LNCAP (cell line): Measurements from ENCODE around the gene ZSCAN22.

Source experiments
- CTCF ChIP-seq: fragments of 450-650 bp; IDR thresholded peaks from 2 replicates; pipeline ENCODE4 v1.5.1; 2017; ENCODE audit warnings: mild to moderate bottlenecking

Gene ZSCAN22

GRCh38 chr19:58326914-58327726, at the start of gene ZSCAN22:
Gene ZSCAN22, plus strand, starts transcription at chr19:58326994. Its CDS starts 7,809 bp downstream, at chr19:58334803.
- no peak for TF ChIP-seq CTCF

GRCh38 chr19:58277197-58277596, 49.6 kb upstream of the ZSCAN22 start:
- TF ChIP-seq CTCF, result no peak

GRCh38 chr19:58277748-58278540, 48.9 kb upstream of the ZSCAN22 start:
- no peak for TF ChIP-seq CTCF

GRCh38 chr19:58278541-58279041, 48.2 kb upstream of the ZSCAN22 start, which contains the start of gene ZNF8:
Gene ZNF8, plus strand, starts transcription at chr19:58278955. Its CDS starts 127 bp downstream, at chr19:58279082.
- no peak for TF ChIP-seq CTCF

GRCh38 chr19:58279042-58279924, 47.5 kb upstream of the ZSCAN22 start:
- TF ChIP-seq CTCF, result no peak

GRCh38 chr19:58279925-58280316, 46.9 kb upstream of the ZSCAN22 start:
- TF ChIP-seq CTCF, result no peak

GRCh38 chr19:58284199-58284598, 42.6 kb upstream of the ZSCAN22 start:
- TF ChIP-seq CTCF, result no peak
